HEK293T (cell line): ENCODE data around the gene FAM24B.

ENCODE experiments used
- BHLHE40 ChIP-seq: fragments of 450-650 bp; IDR thresholded peaks from 2 replicates; pipeline ENCODE4 v1.6.1; 2016; ENCODE audit warnings: mild to moderate bottlenecking, moderate library complexity, borderline replicate concordance
- ELF4 ChIP-seq: fragments of 450-650 bp; IDR thresholded peaks from 2 replicates; pipeline ENCODE4 v1.6.1; 2017; ENCODE audit warnings: antibody characterized with exemption
- FOXM1 ChIP-seq: fragments of 450-650 bp; IDR thresholded peaks from 2 replicates; pipeline ENCODE4 v1.6.1; 2017; ENCODE audit warnings: mild to moderate bottlenecking, borderline replicate concordance
- LEF1 ChIP-seq: fragments of 450-650 bp; IDR thresholded peaks from 2 replicates; pipeline ENCODE4 v1.6.1; 2017; ENCODE audit warnings: mild to moderate bottlenecking, borderline replicate concordance
- SUZ12 ChIP-seq: fragments of 450-650 bp; IDR thresholded peaks from 2 replicates; pipeline ENCODE4 v1.6.1; 2016; ENCODE audit warnings: mild to moderate bottlenecking

DNA sequence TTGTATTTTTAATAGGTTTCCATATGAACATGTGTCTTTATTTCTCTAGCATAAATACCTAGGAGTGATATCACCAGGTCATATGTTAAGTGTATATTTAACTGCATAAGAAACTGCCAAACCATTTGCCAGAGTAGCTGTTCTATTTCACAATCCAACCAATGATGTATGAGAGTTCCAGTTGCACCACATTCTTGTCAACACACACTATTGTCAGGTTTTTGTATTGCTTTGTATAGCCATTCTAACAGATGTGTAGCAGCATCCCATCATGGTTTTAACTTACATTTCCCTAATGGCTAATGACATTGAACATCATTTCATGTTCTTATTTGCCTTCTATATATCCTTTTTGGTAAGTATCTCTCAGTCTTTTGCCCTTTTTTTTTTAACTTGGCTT lies 37.8 kb downstream of the FAM24B start:
- TF ChIP-seq LEF1 = no peak
- no peak for TF ChIP-seq ELF4
- TF ChIP-seq BHLHE40 = no peak
- TF ChIP-seq SUZ12 = no peak
- no peak for TF ChIP-seq FOXM1
